Fibroblast of mammary gland (primary cell): ENCODE results near the gene CBLN3.

ENCODE experiments used
- DNase-seq: peaks from one replicate; pipeline ENCODE4 v3.0.0-alpha.2; 2010; ENCODE audit warnings: low read depth
- H3K4me3 ChIP-seq: 2 replicates; pipeline ENCODE4 v1.5.1; 2011; ENCODE audit warnings: low read depth, mild to moderate bottlenecking, low read length, moderate library complexity; ENCODE audit not compliant: control insufficient read depth
- TF ChIP-seq, protein P1 (sequence below): conservative IDR thresholded peaks from 2 replicates; pipeline ENCODE4 v1.5.1; 2011; ENCODE audit warnings: low read depth, low read length, inconsistent platforms; ENCODE audit not compliant: control insufficient read depth, insufficient read depth

The CBLN3 gene

DNA sequence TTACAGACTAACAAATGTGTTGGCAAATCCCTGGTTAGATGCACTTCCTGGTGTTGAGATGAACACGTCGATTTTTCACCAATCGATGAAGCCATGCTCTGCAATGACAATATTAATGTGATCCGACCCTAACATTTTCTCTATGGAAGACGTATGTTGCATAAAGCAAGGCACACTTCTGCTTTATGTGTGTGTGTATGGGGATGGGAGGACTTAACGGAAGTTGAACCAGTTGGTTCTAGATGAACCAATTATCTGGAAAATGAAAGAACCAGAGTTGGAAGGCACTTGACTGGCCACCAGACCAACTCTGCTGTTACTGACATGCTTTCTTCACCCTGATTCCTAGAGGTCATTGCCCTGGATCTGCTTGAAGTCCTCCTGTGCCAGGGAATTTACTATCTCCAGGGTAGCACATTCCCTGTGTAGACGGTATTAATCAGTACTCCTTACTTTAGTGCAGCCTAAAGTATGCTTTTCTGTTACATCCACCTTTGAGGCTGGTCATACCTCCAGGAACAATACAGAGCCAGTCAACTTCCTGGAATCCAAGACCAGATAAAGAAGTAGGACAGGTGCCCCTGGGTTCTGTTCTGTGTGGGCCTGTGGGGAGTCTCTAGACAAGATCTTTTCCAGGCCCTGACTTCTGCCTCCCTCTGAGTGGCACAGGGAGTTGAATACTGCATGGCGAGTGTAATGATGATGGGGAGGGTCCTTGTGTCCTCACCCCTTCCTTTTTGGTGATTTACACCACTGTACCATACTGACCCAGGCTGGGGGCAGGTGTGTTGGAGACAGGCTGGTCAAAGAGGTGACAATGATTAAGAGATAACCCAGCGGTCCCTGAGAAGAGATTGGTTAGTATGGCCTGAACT is 9.0 kb upstream of the CBLN3 start:
- no peak for DNase-seq
- TF ChIP-seq, protein P1, sequence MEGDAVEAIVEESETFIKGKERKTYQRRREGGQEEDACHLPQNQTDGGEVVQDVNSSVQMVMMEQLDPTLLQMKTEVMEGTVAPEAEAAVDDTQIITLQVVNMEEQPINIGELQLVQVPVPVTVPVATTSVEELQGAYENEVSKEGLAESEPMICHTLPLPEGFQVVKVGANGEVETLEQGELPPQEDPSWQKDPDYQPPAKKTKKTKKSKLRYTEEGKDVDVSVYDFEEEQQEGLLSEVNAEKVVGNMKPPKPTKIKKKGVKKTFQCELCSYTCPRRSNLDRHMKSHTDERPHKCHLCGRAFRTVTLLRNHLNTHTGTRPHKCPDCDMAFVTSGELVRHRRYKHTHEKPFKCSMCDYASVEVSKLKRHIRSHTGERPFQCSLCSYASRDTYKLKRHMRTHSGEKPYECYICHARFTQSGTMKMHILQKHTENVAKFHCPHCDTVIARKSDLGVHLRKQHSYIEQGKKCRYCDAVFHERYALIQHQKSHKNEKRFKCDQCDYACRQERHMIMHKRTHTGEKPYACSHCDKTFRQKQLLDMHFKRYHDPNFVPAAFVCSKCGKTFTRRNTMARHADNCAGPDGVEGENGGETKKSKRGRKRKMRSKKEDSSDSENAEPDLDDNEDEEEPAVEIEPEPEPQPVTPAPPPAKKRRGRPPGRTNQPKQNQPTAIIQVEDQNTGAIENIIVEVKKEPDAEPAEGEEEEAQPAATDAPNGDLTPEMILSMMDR = no peak
- no peak overlapping the region for H3K4me3 ChIP-seq

DNA sequence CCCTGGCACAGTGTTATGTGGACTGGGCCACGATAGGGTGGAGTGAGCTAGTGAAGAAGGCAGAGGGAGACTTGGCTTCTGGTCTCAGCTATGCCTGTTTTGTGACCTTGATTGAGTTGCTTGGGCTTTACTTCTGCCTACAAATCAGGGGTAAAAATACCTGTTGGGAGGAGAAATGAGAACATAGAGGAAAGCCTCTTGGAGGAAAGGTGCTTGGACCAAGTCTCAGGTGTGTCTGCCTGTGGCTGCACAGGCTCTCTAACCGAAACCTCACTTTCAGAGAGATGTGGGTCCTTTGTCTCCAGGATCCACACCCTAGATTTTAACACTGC is 8.2 kb upstream of the CBLN3 start:
- TF ChIP-seq, protein P1 = no peak
- DNase-seq = no peak
- no peak overlapping the region for H3K4me3 ChIP-seq

DNA sequence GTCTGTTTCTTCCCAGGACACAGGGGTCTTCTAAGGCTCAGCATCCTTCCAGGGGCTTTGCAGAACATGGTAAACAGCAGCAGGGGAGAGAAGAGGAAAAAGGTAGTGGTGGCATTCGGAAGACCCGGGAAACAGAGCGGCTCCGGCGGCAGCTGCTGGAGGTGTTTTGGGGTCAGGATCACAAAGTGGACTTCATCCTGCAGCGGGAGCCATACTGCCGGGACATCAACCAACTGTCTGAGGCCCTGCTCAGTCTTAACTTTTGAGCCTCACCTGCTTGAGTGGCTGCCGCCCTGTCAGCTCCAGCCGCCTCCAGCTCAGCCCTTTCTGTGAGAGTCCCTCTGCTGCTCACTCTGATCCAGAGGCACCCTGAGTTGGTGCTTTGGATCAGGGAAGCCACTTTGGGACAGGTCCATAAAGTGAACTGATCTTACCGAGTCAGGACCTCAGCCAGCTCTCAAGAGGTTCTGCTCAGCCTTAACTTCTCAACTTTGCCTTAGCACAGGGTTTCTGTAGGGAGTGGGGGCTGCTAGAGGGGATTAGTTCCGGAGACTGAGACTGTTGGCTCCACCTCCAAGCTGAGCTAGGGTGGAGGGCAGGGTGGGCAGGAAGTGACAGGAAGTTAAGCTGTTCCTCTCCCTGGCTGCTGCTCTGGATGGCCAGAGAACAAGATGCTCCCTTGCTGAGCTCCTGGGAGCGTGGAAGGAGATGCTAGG is 7.7 kb upstream of the CBLN3 start:
- no peak overlapping the region for H3K4me3 ChIP-seq
- no peak for DNase-seq
- TF ChIP-seq, protein P1 = no peak

DNA sequence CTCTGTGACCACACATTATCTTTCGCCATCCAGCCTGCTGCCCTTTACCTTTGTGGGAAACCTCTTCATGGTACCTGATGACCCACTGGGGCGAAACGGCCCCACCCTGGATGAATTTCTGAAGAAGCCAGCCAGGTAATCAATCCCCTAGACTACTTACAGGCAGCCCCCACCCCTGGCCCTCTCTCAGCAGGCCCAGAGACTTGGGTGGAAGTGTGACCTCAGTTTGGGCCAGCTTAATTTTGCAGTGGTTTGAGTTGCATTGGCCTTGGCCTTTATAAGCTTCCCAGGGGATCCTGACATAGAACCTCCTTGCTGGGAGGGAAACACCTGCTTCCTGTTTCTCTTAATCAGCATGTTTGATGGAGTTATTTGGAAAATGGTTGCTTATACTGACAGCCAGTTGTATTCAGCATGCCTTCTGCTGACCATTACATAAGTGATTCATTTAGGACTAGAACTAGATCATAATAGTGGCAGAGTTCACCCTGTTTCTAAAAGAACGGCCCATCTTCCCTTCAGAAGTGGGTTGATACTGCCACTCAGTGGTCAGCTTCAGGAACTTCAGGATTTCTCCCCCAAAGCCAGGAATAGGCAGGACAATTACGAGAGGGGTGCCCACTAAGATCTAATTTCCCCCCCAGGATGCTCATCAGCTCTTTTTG is 7.0 kb upstream of the CBLN3 start:
- TF ChIP-seq, protein P1 = peak; percentile 85
- DNase-seq = peak; percentile 92
- no peak overlapping the region for H3K4me3 ChIP-seq

DNA sequence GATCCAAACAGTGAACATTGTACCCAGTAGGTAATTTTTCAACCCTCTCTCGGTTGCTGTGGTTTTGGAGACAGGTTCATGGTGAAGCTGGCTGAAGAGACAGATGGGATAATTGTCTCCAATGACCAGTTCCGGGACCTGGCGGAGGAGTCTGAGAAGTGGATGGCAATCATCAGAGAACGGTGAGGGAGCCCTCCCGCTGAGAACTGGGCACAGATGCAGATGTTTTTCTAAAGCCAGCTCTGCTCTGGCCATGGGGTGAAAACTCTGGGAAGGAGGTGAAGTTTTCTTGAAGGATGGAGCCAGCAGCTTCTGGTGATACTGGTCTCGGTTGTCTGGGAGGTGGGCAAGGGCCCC is 6.5 kb upstream of the CBLN3 start:
- no peak overlapping the region for H3K4me3 ChIP-seq
- TF ChIP-seq, protein P1 = no peak
- no peak for DNase-seq

DNA sequence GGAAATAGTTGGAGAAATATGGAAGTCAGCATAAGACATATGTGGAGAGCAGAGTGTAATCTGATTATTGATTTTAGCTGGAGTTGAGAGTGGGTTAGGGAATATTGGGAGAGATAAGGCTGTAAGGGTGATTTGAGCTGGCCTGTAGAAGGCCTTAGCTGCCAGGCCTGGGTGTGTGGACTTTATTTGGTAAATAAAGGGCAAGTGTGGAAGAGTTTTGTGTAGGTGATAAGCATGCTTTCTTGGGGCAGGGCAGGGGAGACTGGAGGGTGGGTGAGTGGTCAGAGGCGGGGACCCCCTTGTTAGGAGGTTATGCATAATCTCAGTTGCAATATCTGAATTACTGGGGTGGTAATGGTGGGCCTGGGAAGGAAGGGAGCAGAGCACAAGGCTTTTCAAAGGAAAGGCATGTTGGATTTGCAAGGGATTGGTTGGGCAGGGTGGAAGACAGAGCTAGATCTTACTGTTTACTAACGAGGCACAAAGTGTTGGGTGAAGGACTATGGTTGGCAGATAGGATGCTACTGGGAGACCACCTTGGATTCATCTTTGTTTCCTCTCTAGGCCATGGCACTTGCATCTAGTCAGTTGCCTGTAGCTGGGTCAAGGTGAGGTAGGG is 5.8 kb upstream of the CBLN3 start:
- no peak overlapping the region for H3K4me3 ChIP-seq
- DNase-seq = no peak
- TF ChIP-seq, protein P1 = no peak
